ENCODE results near the gene GSK3B.

- TF ChIP-seq, protein P1, sequence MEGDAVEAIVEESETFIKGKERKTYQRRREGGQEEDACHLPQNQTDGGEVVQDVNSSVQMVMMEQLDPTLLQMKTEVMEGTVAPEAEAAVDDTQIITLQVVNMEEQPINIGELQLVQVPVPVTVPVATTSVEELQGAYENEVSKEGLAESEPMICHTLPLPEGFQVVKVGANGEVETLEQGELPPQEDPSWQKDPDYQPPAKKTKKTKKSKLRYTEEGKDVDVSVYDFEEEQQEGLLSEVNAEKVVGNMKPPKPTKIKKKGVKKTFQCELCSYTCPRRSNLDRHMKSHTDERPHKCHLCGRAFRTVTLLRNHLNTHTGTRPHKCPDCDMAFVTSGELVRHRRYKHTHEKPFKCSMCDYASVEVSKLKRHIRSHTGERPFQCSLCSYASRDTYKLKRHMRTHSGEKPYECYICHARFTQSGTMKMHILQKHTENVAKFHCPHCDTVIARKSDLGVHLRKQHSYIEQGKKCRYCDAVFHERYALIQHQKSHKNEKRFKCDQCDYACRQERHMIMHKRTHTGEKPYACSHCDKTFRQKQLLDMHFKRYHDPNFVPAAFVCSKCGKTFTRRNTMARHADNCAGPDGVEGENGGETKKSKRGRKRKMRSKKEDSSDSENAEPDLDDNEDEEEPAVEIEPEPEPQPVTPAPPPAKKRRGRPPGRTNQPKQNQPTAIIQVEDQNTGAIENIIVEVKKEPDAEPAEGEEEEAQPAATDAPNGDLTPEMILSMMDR (IDR thresholded peaks at IDR 0.05), result no peak
- no peak for TF ChIP-seq POLR2AphosphoS5 (IDR thresholded peaks at IDR 0.05)
Measured at GRCh38 chr3:119927190-119927589, 167.1 kb downstream of the GSK3B start.

All from breast epithelium (tissue), 3 donors.